Stimulated activated CD8-positive, alpha-beta memory T cell treated with anti-CD3 and anti-CD28 coated beads, Interleukin-4, amount 100 ng/mL, for 1 hour (primary cell): Measurements from ENCODE around the gene CAMTA1.

ENCODE experiments used
- DNase-seq, 2 donors: peaks; one replicate each; pipeline ENCODE4 v3.0.0-alpha.2; 2020; ENCODE audit warnings: low read depth in 2 of 2, low spot score in 1 of 2

Gene CAMTA1

GRCh38 chr1:7355646-7356045 lies 570.4 kb downstream of the CAMTA1 start:
- no peak for DNase-seq

- DNase-seq = no peak
Measured at GRCh38 chr1:7356079-7356478, 570.8 kb downstream of the CAMTA1 start.

GRCh38 chr1:7358425-7358824 lies 573.2 kb downstream of the CAMTA1 start:
- no peak for DNase-seq

- no peak for DNase-seq
Measured at GRCh38 chr1:7360526-7360925, 575.3 kb downstream of the CAMTA1 start.

GRCh38 chr1:7362947-7363346 lies 577.7 kb downstream of the CAMTA1 start:
- no peak for DNase-seq

GRCh38 chr1:7363450-7363849 lies 578.2 kb downstream of the CAMTA1 start:
- DNase-seq = no peak

- DNase-seq = no peak
Measured at GRCh38 chr1:7365706-7366105, 580.5 kb downstream of the CAMTA1 start.

GRCh38 chr1:7366286-7366954 lies 581.2 kb downstream of the CAMTA1 start:
- no peak for DNase-seq

GRCh38 chr1:7366955-7367665 lies 581.9 kb downstream of the CAMTA1 start:
- no peak for DNase-seq

GRCh38 chr1:7369866-7370265 lies 584.6 kb downstream of the CAMTA1 start:
- no peak for DNase-seq

- no peak for DNase-seq
Measured at GRCh38 chr1:7371926-7372325, 586.7 kb downstream of the CAMTA1 start.

- DNase-seq = no peak
Measured at GRCh38 chr1:7372477-7373120, 587.3 kb downstream of the CAMTA1 start.

- no peak for DNase-seq
Measured at GRCh38 chr1:7373251-7373650, 588.0 kb downstream of the CAMTA1 start.

- no peak for DNase-seq
Measured at GRCh38 chr1:7373876-7374562, 588.8 kb downstream of the CAMTA1 start.

GRCh38 chr1:7374563-7375160 lies 589.4 kb downstream of the CAMTA1 start:
- DNase-seq = no peak

GRCh38 chr1:7375329-7375728 lies 590.1 kb downstream of the CAMTA1 start:
- DNase-seq = no peak

- DNase-seq = no peak
Measured at GRCh38 chr1:7375781-7376660, 590.8 kb downstream of the CAMTA1 start.

GRCh38 chr1:7376676-7377075 lies 591.4 kb downstream of the CAMTA1 start:
- no peak for DNase-seq

- DNase-seq = no peak
Measured at GRCh38 chr1:7378346-7379130, 593.3 kb downstream of the CAMTA1 start.
